CD14-positive monocyte (primary cell): ENCODE data around the gene NOS2. TPM values are rescaled to one million over a fixed set of nuclear protein-coding genes. Genes with fewer than 3 reads are reported as not detected.

Experiments used
- DNase-seq, 3 donors: peaks; one replicate each; pipeline ENCODE4 v3.0.0-alpha.2; 2011 to 2022
- H2AFZ ChIP-seq: 2 replicates; pipeline ENCODE4 v1.6.0; 2012; ENCODE audit warnings: mild to moderate bottlenecking, low read depth, low read length, inconsistent platforms; ENCODE audit not compliant: insufficient read depth, poor library complexity, severe bottlenecking
- H3K27ac ChIP-seq, 2 donors: 1 replicate in 1 of 2; 2 replicates in 1 of 2; pipeline ENCODE4 v1.5.1; 2012 to 2013; ENCODE audit warnings: low read length in 2 of 2, control low read depth in 1 of 2, inconsistent platforms in 1 of 2, low read depth in 1 of 2, mild to moderate bottlenecking in 1 of 2
- H3K27me3 ChIP-seq, 2 donors: one replicate each; pipeline versions ENCODE4 v1.6.0 to v1.6.1; 2011 to 2013; ENCODE audit warnings: low read length in 2 of 2; ENCODE audit not compliant: control insufficient read depth in 2 of 2, insufficient read depth in 2 of 2
- H3K36me3 ChIP-seq, 2 donors: replicated peaks in 1 of 2; 1 replicate in 1 of 2; 2 replicates in 1 of 2; pipeline versions ENCODE4 v1.5.1 to v1.6.1; 2012 to 2013; ENCODE audit warnings: low read length in 2 of 2, control low read depth in 1 of 2, inconsistent platforms in 1 of 2, mild to moderate bottlenecking in 1 of 2; ENCODE audit not compliant: insufficient read depth in 2 of 2, control insufficient read depth in 1 of 2
- H3K4me1 ChIP-seq, 2 donors: 1 replicate in 1 of 2; 2 replicates in 1 of 2; pipeline versions ENCODE4 v1.5.1 to v1.6.1; 2012 to 2013; ENCODE audit warnings: low read length in 2 of 2, control low read depth in 1 of 2, inconsistent platforms in 1 of 2, mild to moderate bottlenecking in 1 of 2, moderate library complexity in 1 of 2; ENCODE audit not compliant: insufficient read depth in 2 of 2, control insufficient read depth in 1 of 2
- H3K4me2 ChIP-seq: replicated peaks from 2 replicates; pipeline ENCODE3; 2012; ENCODE audit warnings: low read length, moderate library complexity, mild to moderate bottlenecking; ENCODE audit not compliant: poor library complexity, severe bottlenecking; ENCODE audit errors: extremely low read depth
- H3K4me3 ChIP-seq, 3 experiments: fragments of 200-600 bp in 1 of 3; sonication (generic) in 1 of 3; replicated peaks in 1 of 3; 1 replicate in 2 of 3; 2 replicates in 1 of 3; pipeline ENCODE4 v1.5.1; 2011 to 2013; ENCODE audit warnings: low read length in 3 of 3, mild to moderate bottlenecking in 3 of 3, control low read depth in 2 of 3, low read depth in 2 of 3, inconsistent platforms in 1 of 3, moderate library complexity in 1 of 3
- H3K79me2 ChIP-seq: 2 replicates; pipeline ENCODE4 v1.6.0; 2012; ENCODE audit warnings: mild to moderate bottlenecking, control low read depth, inconsistent platforms, low read length, moderate library complexity; ENCODE audit not compliant: insufficient read depth
- H3K9ac ChIP-seq: 2 replicates; pipeline ENCODE4 v1.6.0; 2017; ENCODE audit warnings: low read length, mild to moderate bottlenecking; ENCODE audit not compliant: insufficient read depth, poor library complexity, severe bottlenecking
- H3K9me3 ChIP-seq, 2 donors: replicated peaks in 1 of 2; 1 replicate in 1 of 2; 2 replicates in 1 of 2; pipeline versions ENCODE4 v1.5.1 to v1.6.1; 2012 to 2013; ENCODE audit warnings: low read length in 2 of 2, control low read depth in 1 of 2; ENCODE audit not compliant: control insufficient read depth in 1 of 2, insufficient read depth in 1 of 2
- H4K20me1 ChIP-seq: 2 replicates; pipeline ENCODE4 v1.6.0; 2012; ENCODE audit warnings: mild to moderate bottlenecking, low read length, control low read depth, moderate library complexity; ENCODE audit not compliant: insufficient read depth
- H3K27ac Mint-ChIP-seq, 7 donors: one replicate each; pipeline ENCODE4 v1.8.0; 2020; ENCODE audit warnings: mild to moderate bottlenecking in 7 of 7, mixed read lengths in 7 of 7, moderate library complexity in 6 of 7, inconsistent platforms in 2 of 7
- H3K27me3 Mint-ChIP-seq, 3 donors: one replicate each; pipeline ENCODE4 v1.8.0; 2021 to 2022; ENCODE audit warnings: low read depth in 3 of 3, mild to moderate bottlenecking in 3 of 3, mixed read lengths in 3 of 3, moderate library complexity in 3 of 3, inconsistent platforms in 1 of 3
- H3K36me3 Mint-ChIP-seq, 2 donors: one replicate each; pipeline ENCODE4 v1.8.0; 2020; ENCODE audit warnings: mixed read lengths in 2 of 2, inconsistent platforms in 1 of 2, mild to moderate bottlenecking in 1 of 2
- H3K4me1 Mint-ChIP-seq: one replicate; pipeline ENCODE4 v1.8.0; 2020; ENCODE audit warnings: mild to moderate bottlenecking, mixed read lengths
- H3K4me3 Mint-ChIP-seq, 2 donors: one replicate each; pipeline ENCODE4 v1.8.0; 2020; ENCODE audit warnings: mild to moderate bottlenecking in 2 of 2, mixed read lengths in 2 of 2, moderate library complexity in 1 of 2
- H3K9me3 Mint-ChIP-seq, 7 donors: one replicate each; pipeline ENCODE4 v1.8.0; 2020 to 2022; ENCODE audit warnings: mixed read lengths in 7 of 7, mild to moderate bottlenecking in 6 of 7, moderate library complexity in 6 of 7, inconsistent platforms in 2 of 7
- WGBS: methylation state at CpG from one replicate; pipeline ENCODE4 v1.1.5; 2013; ENCODE audit warnings: missing lambda C conversion rate; ENCODE audit not compliant: insufficient coverage; 5-methylcytosine and 5-hydroxymethylcytosine counted together
- intact Hi-C, 2 donors: fragments of 100-400 bp; cut with micrococcal nuclease; formaldehyde crosslinking; loops; one replicate each; pipeline versions ENCODE4 v1.15.0 to v1.15.1; 2023
- polyA plus RNA-seq, 3 donors: library from polyadenylated mRNA; depleted of rRNA in 1 of 3; unstranded in 2 of 3; stranded (reverse) in 1 of 3; fragments of 300-500 nt in 2 of 3; fragments of >200 nt in 1 of 3; fragmentation: Illumina TruSeq in 2 of 3; gene quantifications; 1 replicate in 2 of 3; 2 replicates in 1 of 3; pipeline ENCODE4 v1.2.3, GENCODE V29; 2012 to 2021
- TF ChIP-seq, protein P1 (sequence below): fragments of 200-600 bp; IDR thresholded peaks from one replicate; pipeline ENCODE4 v1.8.0; 2022; ENCODE audit warnings: antibody characterized with exemption, mild to moderate bottlenecking

Gene NOS2
- polyA plus RNA-seq, 3 donors, result not detected

DNA sequence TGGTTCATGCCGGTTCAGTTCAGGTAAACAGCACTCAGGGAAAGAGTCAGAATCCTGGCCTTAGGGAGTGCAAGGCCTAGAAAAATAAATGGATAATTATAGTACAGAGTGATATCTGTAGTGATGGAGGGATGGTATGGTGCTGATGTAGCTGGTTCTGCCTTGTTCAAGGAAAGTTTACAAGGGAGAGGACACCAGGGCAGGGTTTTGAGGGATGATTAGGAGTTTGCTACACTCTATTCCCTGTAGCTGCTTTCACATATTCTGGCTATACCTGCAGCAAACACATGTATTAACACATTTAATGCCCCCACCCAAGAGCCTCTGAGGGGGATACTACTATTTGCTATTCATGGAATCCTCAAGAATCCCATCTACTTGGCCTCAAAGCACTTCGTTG is 1.7 kb upstream of the NOS2 start:
- WGBS, result 100% methylated on average over 1 of the region's 2 CpGs
- no peaks in the 10 kb centered on the region for H3K27me3 ChIP-seq
- intact Hi-C loops, result loop anchor here (5.0 to 10.0 kb wide), 2 partner anchors 83 to 445 kb away; no protein-coding TSS in a partner anchor
- no peak overlapping the region for H3K4me3 Mint-ChIP-seq
- no peak overlapping the region for H3K9ac ChIP-seq
- no peaks in the 10 kb centered on the region for H4K20me1 ChIP-seq
- no peak for DNase-seq
- TF ChIP-seq, protein P1, sequence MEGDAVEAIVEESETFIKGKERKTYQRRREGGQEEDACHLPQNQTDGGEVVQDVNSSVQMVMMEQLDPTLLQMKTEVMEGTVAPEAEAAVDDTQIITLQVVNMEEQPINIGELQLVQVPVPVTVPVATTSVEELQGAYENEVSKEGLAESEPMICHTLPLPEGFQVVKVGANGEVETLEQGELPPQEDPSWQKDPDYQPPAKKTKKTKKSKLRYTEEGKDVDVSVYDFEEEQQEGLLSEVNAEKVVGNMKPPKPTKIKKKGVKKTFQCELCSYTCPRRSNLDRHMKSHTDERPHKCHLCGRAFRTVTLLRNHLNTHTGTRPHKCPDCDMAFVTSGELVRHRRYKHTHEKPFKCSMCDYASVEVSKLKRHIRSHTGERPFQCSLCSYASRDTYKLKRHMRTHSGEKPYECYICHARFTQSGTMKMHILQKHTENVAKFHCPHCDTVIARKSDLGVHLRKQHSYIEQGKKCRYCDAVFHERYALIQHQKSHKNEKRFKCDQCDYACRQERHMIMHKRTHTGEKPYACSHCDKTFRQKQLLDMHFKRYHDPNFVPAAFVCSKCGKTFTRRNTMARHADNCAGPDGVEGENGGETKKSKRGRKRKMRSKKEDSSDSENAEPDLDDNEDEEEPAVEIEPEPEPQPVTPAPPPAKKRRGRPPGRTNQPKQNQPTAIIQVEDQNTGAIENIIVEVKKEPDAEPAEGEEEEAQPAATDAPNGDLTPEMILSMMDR, result no peak
- no peak overlapping the region for H3K4me3 ChIP-seq
- H3K4me1 Mint-ChIP-seq, result peaks cover 10% of the 10 kb centered on the region
- no peak overlapping the region for H3K4me2 ChIP-seq
- H3K36me3 ChIP-seq, result no peaks in the 10 kb centered on the region
- H3K9me3 Mint-ChIP-seq, result no peaks in the 10 kb centered on the region
- H3K79me2 ChIP-seq, result no peaks in the 10 kb centered on the region
- H3K4me1 ChIP-seq, result peaks cover 4 to 5% of the 10 kb centered on the region in 2 donors
- H3K9me3 ChIP-seq, result no peaks in the 10 kb centered on the region
- H3K27me3 Mint-ChIP-seq, result peaks cover 5 to 13% (median 6%) of the 10 kb centered on the region in 3 donors
- no peaks in the 10 kb centered on the region for H3K36me3 Mint-ChIP-seq
- no peak overlapping the region for H2AFZ ChIP-seq
- no peak overlapping the region for H3K27ac Mint-ChIP-seq
- no peak overlapping the region for H3K27ac ChIP-seq

DNA sequence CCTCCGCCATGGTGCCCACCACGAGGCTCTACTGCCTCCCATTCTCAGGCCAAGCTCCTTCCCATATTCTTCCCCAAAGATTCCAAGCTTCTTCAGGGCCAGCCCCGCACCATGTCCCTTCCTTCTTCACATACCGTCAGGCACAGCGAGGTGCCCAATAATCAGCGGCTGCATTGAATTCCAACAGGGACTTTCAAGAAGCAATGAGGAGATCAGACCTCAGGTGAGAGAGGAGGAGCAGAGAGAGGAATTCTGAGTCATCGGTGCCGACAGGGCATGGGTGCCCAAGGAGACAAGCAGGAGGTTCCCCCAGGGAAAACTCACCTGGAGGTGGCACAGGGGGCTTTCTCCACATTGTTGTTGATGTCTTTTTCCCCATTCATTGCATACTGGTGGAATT is 2.0 kb downstream of the NOS2 start:
- intact Hi-C loops, result no loop called here
- H3K27me3 ChIP-seq, result peaks cover 24% of the 10 kb centered on the region in 2 donors
- Mint-ChIP-seq H3K27me3 (peaks cover 26 to 46% (median 34%) of the 10 kb centered on the region in 3 donors), H3K36me3 (no peaks in the 10 kb centered on the region), H3K9me3 (peaks cover 0 to 6% (median 0%) of the 10 kb centered on the region in 7 donors), H3K27ac (no peak overlapping the region), H3K4me1 (peaks cover 4% of the 10 kb centered on the region), H3K4me3 (no peak overlapping the region)
- no peaks in the 10 kb centered on the region for H3K9me3 ChIP-seq
- no peaks in the 10 kb centered on the region for H3K36me3 ChIP-seq
- H3K4me1 ChIP-seq, result peaks cover 0 to 5% of the 10 kb centered on the region in 2 donors
- no peaks in the 10 kb centered on the region for H3K79me2 ChIP-seq
- no peak overlapping the region for H2AFZ ChIP-seq
- DNase-seq, result no peak
- no peak overlapping the region for H3K9ac ChIP-seq
- no peaks in the 10 kb centered on the region for H4K20me1 ChIP-seq
- TF ChIP-seq, protein P1, result no peak
- H3K4me3 ChIP-seq, result no peak overlapping the region
- WGBS, result 100% methylated on average over 2 of the region's 8 CpGs
- no peak overlapping the region for H3K27ac ChIP-seq
- H3K4me2 ChIP-seq, result no peak overlapping the region
